ENCODE data around the gene TBCB. TPM values are rescaled to one million over a fixed set of nuclear protein-coding genes. Genes with fewer than 3 reads are reported as not detected.

Gene TBCB
- total and polyA plus RNA-seq, 2 donors: 159 to 186 TPM

DNA sequence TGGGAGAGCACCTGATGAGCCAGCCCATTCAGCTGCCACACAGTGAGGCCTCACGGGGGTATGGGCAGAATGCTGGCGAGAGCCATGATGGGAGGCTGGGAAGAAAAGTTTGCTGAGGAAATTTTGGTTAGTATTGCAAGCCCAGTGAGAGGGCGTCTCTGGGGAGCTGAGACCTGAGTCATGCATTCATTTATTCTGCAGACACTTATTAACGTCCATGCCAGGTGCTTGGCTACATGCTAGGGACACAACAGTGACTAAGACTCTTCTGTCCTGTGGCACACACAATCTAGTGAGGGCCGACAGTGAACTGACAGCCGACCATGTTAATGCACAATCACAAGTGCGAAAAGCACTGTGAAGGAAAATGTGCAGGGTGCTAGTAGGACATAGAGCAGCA lies 33.4 kb upstream of the TBCB start:
- Histone ChIP-seq H3K36me3 (ENCODE audit: control insufficient read depth in 2 of 2, insufficient read depth in 2 of 2, low read length in 1 of 2) (peaks cover 54 to 57% of the 10 kb centered on the region in 2 donors), H3K27me3 (ENCODE audit: control insufficient read depth in 2 of 2, insufficient read depth in 1 of 2, low read length in 1 of 2) (no peaks in the 10 kb centered on the region), H3K27ac (ENCODE audit: low read depth in 1 of 2, low read length in 1 of 2) (no peak overlapping the region), H3K4me3 (ENCODE audit: low read length in 2 of 2) (no peak overlapping the region), H3K4me1 (ENCODE audit: control insufficient read depth in 2 of 2, insufficient read depth in 2 of 2, low read length in 2 of 2) (no peaks in the 10 kb centered on the region), H3K9me3 (ENCODE audit: control insufficient read depth in 2 of 2, insufficient read depth in 1 of 2, low read length in 1 of 2) (no peaks in the 10 kb centered on the region)
- DNase-seq (ENCODE audit: low read depth in 6 of 9, low spot score in 9 of 9): no peak
- 96% methylated on average over 7 of the region's 7 CpGs for WGBS

- H3K4me3 ChIP-seq (ENCODE audit: low read length in 2 of 2): no peak overlapping the region
- no peaks in the 10 kb centered on the region for H3K4me1 ChIP-seq (ENCODE audit: control insufficient read depth in 2 of 2, insufficient read depth in 2 of 2, low read length in 2 of 2)
- no peak for DNase-seq (ENCODE audit: low read depth in 6 of 9, low spot score in 9 of 9)
- peaks cover 54 to 57% of the 10 kb centered on the region in 2 donors for H3K36me3 ChIP-seq (ENCODE audit: control insufficient read depth in 2 of 2, insufficient read depth in 2 of 2, low read length in 1 of 2)
- 96% methylated on average over 13 of the region's 13 CpGs for WGBS
- H3K27ac ChIP-seq (ENCODE audit: low read depth in 1 of 2, low read length in 1 of 2): no peak overlapping the region
- no peaks in the 10 kb centered on the region for H3K27me3 ChIP-seq (ENCODE audit: control insufficient read depth in 2 of 2, insufficient read depth in 1 of 2, low read length in 1 of 2)
- no peaks in the 10 kb centered on the region for H3K9me3 ChIP-seq (ENCODE audit: control insufficient read depth in 2 of 2, insufficient read depth in 1 of 2, low read length in 1 of 2)
Observed at GRCh38 chr19:36082916-36083315, 32.4 kb upstream of the TBCB start.

- Histone ChIP-seq H3K4me1 (ENCODE audit: control insufficient read depth in 2 of 2, insufficient read depth in 2 of 2, low read length in 2 of 2) (no peaks in the 10 kb centered on the region), H3K4me3 (ENCODE audit: low read length in 2 of 2) (no peak overlapping the region), H3K36me3 (ENCODE audit: control insufficient read depth in 2 of 2, insufficient read depth in 2 of 2, low read length in 1 of 2) (peaks cover 65 to 66% of the 10 kb centered on the region in 2 donors), H3K9me3 (ENCODE audit: control insufficient read depth in 2 of 2, insufficient read depth in 1 of 2, low read length in 1 of 2) (no peaks in the 10 kb centered on the region), H3K27me3 (ENCODE audit: control insufficient read depth in 2 of 2, insufficient read depth in 1 of 2, low read length in 1 of 2) (no peaks in the 10 kb centered on the region), H3K27ac (ENCODE audit: low read depth in 1 of 2, low read length in 1 of 2) (no peak overlapping the region)
- WGBS: 97% methylated on average over 12 of the region's 12 CpGs
- no peak for DNase-seq (ENCODE audit: low read depth in 6 of 9, low spot score in 9 of 9)
Observed at GRCh38 chr19:36084231-36085009, 30.8 kb upstream of the TBCB start.

- peaks cover 76 to 77% of the 10 kb centered on the region in 2 donors for H3K36me3 ChIP-seq (ENCODE audit: control insufficient read depth in 2 of 2, insufficient read depth in 2 of 2, low read length in 1 of 2)
- H3K27me3 ChIP-seq (ENCODE audit: control insufficient read depth in 2 of 2, insufficient read depth in 1 of 2, low read length in 1 of 2): no peaks in the 10 kb centered on the region
- no peak overlapping the region for H3K4me3 ChIP-seq (ENCODE audit: low read length in 2 of 2)
- DNase-seq (ENCODE audit: low read depth in 6 of 9, low spot score in 9 of 9): no peak
- H3K4me1 ChIP-seq (ENCODE audit: control insufficient read depth in 2 of 2, insufficient read depth in 2 of 2, low read length in 2 of 2): no peaks in the 10 kb centered on the region
- no peak overlapping the region for H3K27ac ChIP-seq (ENCODE audit: low read depth in 1 of 2, low read length in 1 of 2)
- no peaks in the 10 kb centered on the region for H3K9me3 ChIP-seq (ENCODE audit: control insufficient read depth in 2 of 2, insufficient read depth in 1 of 2, low read length in 1 of 2)
- 98% methylated on average over 9 of the region's 9 CpGs for WGBS
Observed at GRCh38 chr19:36086326-36086725, 28.9 kb upstream of the TBCB start.

GRCh38 chr19:36089847-36090246 lies 25.4 kb upstream of the TBCB start:
- H3K4me3 ChIP-seq (ENCODE audit: low read length in 2 of 2): no peak overlapping the region
- no peaks in the 10 kb centered on the region for H3K4me1 ChIP-seq (ENCODE audit: control insufficient read depth in 2 of 2, insufficient read depth in 2 of 2, low read length in 2 of 2)
- WGBS: 97% methylated on average over 5 of the region's 5 CpGs
- H3K9me3 ChIP-seq (ENCODE audit: control insufficient read depth in 2 of 2, insufficient read depth in 1 of 2, low read length in 1 of 2): no peaks in the 10 kb centered on the region
- H3K27ac ChIP-seq (ENCODE audit: low read depth in 1 of 2, low read length in 1 of 2): no peak overlapping the region
- no peaks in the 10 kb centered on the region for H3K27me3 ChIP-seq (ENCODE audit: control insufficient read depth in 2 of 2, insufficient read depth in 1 of 2, low read length in 1 of 2)
- peaks cover 65 to 72% of the 10 kb centered on the region in 2 donors for H3K36me3 ChIP-seq (ENCODE audit: control insufficient read depth in 2 of 2, insufficient read depth in 2 of 2, low read length in 1 of 2)
- no peak for DNase-seq (ENCODE audit: low read depth in 6 of 9, low spot score in 9 of 9)

DNA sequence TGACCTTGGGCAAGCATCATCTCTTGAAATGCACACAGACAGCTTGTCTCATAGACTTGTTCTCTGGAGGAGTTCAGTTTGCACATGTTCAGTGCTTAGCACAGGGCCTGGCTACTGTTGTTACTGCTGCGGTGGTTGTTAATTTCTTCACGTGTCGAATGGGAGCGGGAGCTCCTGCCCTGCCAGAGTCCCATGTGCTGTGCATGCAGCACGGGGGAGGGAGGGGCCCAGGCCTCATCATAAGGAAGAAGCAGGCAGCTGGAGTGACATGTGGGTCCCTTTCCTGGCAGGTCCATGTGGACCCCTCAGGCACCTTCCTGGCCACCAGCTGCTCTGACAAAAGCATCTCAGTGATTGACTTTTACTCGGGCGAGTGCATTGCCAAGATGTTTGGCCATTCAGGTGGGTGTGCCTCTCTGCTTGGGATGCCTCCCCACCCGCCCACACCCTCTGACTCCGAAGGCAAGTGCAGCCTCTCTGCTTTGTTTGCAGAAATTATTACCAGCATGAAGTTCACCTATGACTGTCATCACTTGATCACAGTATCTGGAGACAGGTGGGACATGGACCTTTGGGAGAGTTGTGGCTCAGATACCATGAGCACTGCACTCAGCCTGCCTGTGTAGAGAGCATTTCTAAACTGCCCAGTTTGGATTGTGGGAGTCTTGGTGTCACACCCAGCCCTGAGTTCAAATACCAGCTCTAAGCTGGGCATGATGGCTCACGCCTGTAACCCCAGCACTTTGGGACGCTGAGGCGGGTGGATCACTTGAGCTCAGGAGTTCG lies 24.2 kb upstream of the TBCB start:
- Histone ChIP-seq H3K4me1 (ENCODE audit: control insufficient read depth in 2 of 2, insufficient read depth in 2 of 2, low read length in 2 of 2) (no peaks in the 10 kb centered on the region), H3K27ac (ENCODE audit: low read depth in 1 of 2, low read length in 1 of 2) (no peak overlapping the region), H3K9me3 (ENCODE audit: control insufficient read depth in 2 of 2, insufficient read depth in 1 of 2, low read length in 1 of 2) (no peaks in the 10 kb centered on the region), H3K4me3 (ENCODE audit: low read length in 2 of 2) (no peak overlapping the region), H3K27me3 (ENCODE audit: control insufficient read depth in 2 of 2, insufficient read depth in 1 of 2, low read length in 1 of 2) (no peaks in the 10 kb centered on the region), H3K36me3 (ENCODE audit: control insufficient read depth in 2 of 2, insufficient read depth in 2 of 2, low read length in 1 of 2) (peaks cover 69 to 82% of the 10 kb centered on the region in 2 donors)
- no peak for DNase-seq (ENCODE audit: low read depth in 6 of 9, low spot score in 9 of 9)
- WGBS: 92% methylated on average over 13 of the region's 13 CpGs

GRCh38 chr19:36092566-36092965 lies 22.7 kb upstream of the TBCB start:
- no peak overlapping the region for H3K4me3 ChIP-seq (ENCODE audit: low read length in 2 of 2)
- WGBS: 98% methylated on average over 7 of the region's 7 CpGs
- no peaks in the 10 kb centered on the region for H3K9me3 ChIP-seq (ENCODE audit: control insufficient read depth in 2 of 2, insufficient read depth in 1 of 2, low read length in 1 of 2)
- H3K4me1 ChIP-seq (ENCODE audit: control insufficient read depth in 2 of 2, insufficient read depth in 2 of 2, low read length in 2 of 2): no peaks in the 10 kb centered on the region
- peaks cover 65 to 84% of the 10 kb centered on the region in 2 donors for H3K36me3 ChIP-seq (ENCODE audit: control insufficient read depth in 2 of 2, insufficient read depth in 2 of 2, low read length in 1 of 2)
- no peak for DNase-seq (ENCODE audit: low read depth in 6 of 9, low spot score in 9 of 9)
- H3K27ac ChIP-seq (ENCODE audit: low read depth in 1 of 2, low read length in 1 of 2): no peak overlapping the region
- no peaks in the 10 kb centered on the region for H3K27me3 ChIP-seq (ENCODE audit: control insufficient read depth in 2 of 2, insufficient read depth in 1 of 2, low read length in 1 of 2)

DNA sequence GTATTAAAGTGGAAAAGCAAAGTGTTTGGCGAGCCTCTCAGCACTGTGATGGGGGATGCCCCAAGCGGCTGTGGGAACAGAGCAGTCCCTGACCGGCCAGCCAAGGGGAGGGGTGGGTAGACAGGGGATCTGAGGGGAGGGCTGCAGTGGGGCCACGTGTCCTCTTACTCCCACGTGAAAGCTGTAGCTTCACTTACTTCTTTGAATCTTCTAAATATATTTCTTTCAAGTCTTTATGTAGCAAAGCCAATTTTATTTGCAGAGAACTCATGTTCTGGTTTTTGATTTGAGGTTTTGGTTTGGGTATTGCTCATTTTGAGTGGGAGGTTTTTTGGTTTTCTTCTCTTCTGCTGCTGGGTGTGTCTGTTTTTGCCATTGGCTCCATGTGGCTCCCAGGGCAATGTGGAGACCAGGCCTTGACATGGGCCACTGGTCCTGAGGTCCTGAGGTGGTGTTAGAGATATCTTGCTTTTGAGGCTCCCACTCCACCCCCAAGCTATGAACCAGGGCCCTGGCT lies 22.1 kb upstream of the TBCB start:
- H3K27me3 ChIP-seq (ENCODE audit: control insufficient read depth in 2 of 2, insufficient read depth in 1 of 2, low read length in 1 of 2): no peaks in the 10 kb centered on the region
- H3K27ac ChIP-seq (ENCODE audit: low read depth in 1 of 2, low read length in 1 of 2): no peak overlapping the region
- H3K9me3 ChIP-seq (ENCODE audit: control insufficient read depth in 2 of 2, insufficient read depth in 1 of 2, low read length in 1 of 2): no peaks in the 10 kb centered on the region
- H3K4me3 ChIP-seq (ENCODE audit: low read length in 2 of 2): no peak overlapping the region
- H3K4me1 ChIP-seq (ENCODE audit: control insufficient read depth in 2 of 2, insufficient read depth in 2 of 2, low read length in 2 of 2): no peaks in the 10 kb centered on the region
- DNase-seq (ENCODE audit: low read depth in 6 of 9, low spot score in 9 of 9): no peak
- peaks cover 61 to 86% of the 10 kb centered on the region in 2 donors for H3K36me3 ChIP-seq (ENCODE audit: control insufficient read depth in 2 of 2, insufficient read depth in 2 of 2, low read length in 1 of 2)
- 94% methylated on average over 5 of the region's 5 CpGs for WGBS

DNA sequence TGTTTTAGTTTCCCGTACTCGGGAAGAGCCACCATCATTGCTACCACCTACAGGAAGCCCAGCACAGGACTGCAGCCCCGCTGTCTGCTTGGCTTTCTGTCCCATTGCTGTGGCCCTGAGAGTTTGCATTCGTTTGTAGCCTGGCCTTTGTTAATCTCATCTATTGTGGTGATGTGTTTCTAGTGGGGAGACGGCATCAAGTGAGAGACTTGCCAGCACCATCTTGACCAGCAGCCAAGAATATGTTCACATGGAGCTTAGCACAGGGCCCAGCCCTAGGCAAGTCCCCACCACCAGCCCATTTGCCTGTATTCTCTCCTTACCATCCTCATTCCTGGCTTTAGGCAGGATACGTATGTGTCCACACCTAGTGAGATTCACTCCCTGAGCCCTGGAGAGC lies 21.6 kb upstream of the TBCB start:
- Histone ChIP-seq H3K4me3 (ENCODE audit: low read length in 2 of 2) (no peak overlapping the region), H3K27me3 (ENCODE audit: control insufficient read depth in 2 of 2, insufficient read depth in 1 of 2, low read length in 1 of 2) (no peaks in the 10 kb centered on the region), H3K4me1 (ENCODE audit: control insufficient read depth in 2 of 2, insufficient read depth in 2 of 2, low read length in 2 of 2) (no peaks in the 10 kb centered on the region), H3K9me3 (ENCODE audit: control insufficient read depth in 2 of 2, insufficient read depth in 1 of 2, low read length in 1 of 2) (no peaks in the 10 kb centered on the region), H3K27ac (ENCODE audit: low read depth in 1 of 2, low read length in 1 of 2) (no peak overlapping the region), H3K36me3 (ENCODE audit: control insufficient read depth in 2 of 2, insufficient read depth in 2 of 2, low read length in 1 of 2) (peaks cover 61 to 82% of the 10 kb centered on the region in 2 donors)
- no peak for DNase-seq (ENCODE audit: low read depth in 6 of 9, low spot score in 9 of 9)
- 74% methylated on average over 6 of the region's 6 CpGs for WGBS
